Peyer's patch (tissue), 4 donors: ENCODE data around the gene SNTG2.

Experiments used
- POLR2A ChIP-seq, 2 donors: fragments of 450-650 bp; IDR thresholded peaks; one replicate each; pipeline ENCODE4 v1.5.1; 2017; ENCODE audit warnings: antibody characterized with exemption in 2 of 2, mild to moderate bottlenecking in 2 of 2, moderate library complexity in 2 of 2
- TF ChIP-seq, protein P1 (sequence below), 6 experiments: fragments of 450-650 bp in 4 of 6; fragments of 200-600 bp in 2 of 6; sonication (generic) in 1 of 6; IDR thresholded peaks; one replicate each; pipeline ENCODE4 v1.5.1; 2017 to 2019; ENCODE audit warnings: antibody characterized with exemption in 6 of 6, mild to moderate bottlenecking in 3 of 6, moderate library complexity in 1 of 6

DNA sequence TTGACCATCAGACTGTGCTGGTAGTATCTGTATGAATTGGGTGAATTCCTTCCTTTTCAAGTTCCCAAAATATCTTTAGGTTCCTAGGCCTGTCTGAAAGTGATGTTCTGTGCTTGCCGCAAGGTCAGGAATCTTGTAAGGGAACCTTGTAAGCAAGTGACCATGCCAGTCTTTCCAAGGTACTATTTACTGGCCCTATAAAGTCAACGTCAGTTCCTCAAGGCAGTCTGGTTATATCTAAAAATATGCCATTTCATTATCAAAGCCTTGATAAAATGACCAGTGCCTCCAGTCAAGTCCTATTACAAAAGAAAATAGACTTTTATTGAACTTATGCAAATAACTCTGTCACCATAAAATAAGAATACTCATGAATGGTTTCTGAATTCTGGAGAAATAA lies 374.2 kb downstream of the SNTG2 start:
- TF ChIP-seq, protein P1, sequence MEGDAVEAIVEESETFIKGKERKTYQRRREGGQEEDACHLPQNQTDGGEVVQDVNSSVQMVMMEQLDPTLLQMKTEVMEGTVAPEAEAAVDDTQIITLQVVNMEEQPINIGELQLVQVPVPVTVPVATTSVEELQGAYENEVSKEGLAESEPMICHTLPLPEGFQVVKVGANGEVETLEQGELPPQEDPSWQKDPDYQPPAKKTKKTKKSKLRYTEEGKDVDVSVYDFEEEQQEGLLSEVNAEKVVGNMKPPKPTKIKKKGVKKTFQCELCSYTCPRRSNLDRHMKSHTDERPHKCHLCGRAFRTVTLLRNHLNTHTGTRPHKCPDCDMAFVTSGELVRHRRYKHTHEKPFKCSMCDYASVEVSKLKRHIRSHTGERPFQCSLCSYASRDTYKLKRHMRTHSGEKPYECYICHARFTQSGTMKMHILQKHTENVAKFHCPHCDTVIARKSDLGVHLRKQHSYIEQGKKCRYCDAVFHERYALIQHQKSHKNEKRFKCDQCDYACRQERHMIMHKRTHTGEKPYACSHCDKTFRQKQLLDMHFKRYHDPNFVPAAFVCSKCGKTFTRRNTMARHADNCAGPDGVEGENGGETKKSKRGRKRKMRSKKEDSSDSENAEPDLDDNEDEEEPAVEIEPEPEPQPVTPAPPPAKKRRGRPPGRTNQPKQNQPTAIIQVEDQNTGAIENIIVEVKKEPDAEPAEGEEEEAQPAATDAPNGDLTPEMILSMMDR (IDR thresholded peaks at IDR 0.05): no peak
- no peak for TF ChIP-seq POLR2A (IDR thresholded peaks at IDR 0.05)
